ENCODE data around the gene MORC1.
"Not testable (repeated sequence)": the region's sequence is repeated elsewhere in the genome, so short reads cannot be mapped to it uniquely, and the experiment has no call there.

The MORC1 gene

DNA sequence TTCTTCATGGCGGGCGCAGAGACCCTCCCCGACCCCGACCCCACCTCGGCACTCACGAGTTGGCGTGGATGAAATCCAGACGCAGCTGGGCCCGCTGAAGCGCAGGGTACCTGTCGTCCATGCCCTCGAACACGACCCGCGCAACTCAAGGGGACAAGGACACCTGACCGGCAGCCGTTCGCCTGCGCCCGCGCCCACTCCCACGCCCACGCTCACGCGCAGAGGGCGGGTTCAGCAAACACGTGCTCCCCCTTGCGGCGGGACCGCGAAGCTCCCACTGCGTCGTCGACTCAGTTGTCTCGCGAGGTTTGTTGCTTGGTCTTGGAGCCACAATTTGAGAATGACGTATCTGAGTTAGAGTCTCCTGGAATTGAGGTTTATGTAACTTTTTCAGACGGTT is at the start of gene MORC1:
MORC1 (minus strand) TSS at position 196 of the 400 bp plus-strand sequence; CDS start at position 121, 75 bp downstream.
- no peak for DNase-seq (ENCODE audit: low read depth in 2 of 2)

DNA sequence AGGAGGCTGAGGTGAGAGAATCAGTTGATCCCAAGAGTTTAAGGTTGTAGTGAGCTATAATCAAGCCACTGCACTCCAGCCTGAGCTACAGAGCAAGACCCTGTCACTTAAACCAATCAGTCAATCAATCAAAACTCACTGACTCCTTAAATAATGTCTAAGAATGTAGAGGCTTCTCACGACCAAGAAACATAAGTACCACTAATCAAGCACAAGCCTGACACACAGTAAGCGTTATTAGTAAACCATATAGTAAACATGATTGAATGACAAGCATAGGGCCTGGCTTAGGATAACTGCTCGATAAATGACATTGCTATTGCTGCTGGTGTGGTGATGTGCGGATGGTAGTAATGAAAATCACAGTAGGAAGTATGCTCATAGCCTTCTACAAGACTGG is 48.0 kb upstream of the MORC1 start:
- DNase-seq (ENCODE audit: low read depth in 2 of 2), result no peak

DNA sequence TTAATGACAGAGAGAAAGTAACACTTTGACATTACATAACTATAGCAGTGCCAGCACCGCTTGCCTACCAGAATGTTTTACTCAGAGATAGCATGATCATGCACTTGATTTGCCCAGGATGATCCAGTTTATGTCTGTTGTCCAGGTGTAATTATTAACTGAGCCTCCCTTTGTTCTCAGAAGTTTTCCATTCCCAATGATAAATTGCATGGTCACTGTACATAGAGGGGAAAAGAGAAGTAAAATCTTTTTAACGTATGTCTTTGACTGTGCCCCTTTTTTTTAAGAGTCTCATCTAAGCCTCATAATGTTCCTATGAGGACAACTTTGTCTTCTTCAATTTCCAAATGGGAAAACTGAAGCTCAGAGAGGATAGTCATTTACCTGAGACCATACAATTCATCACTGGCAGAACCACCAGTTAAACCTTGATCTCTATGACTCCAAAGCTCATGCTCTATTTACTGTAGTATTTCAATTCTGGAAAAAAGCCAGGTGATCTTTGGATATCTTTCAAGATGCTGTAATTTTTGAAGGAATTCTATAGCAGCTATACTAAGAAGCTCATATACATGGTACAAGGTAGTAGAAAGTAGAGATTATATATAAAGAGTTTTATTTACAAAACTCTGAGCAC is 43.7 kb upstream of the MORC1 start:
- DNase-seq (ENCODE audit: low read depth in 2 of 2), result no peak

DNA sequence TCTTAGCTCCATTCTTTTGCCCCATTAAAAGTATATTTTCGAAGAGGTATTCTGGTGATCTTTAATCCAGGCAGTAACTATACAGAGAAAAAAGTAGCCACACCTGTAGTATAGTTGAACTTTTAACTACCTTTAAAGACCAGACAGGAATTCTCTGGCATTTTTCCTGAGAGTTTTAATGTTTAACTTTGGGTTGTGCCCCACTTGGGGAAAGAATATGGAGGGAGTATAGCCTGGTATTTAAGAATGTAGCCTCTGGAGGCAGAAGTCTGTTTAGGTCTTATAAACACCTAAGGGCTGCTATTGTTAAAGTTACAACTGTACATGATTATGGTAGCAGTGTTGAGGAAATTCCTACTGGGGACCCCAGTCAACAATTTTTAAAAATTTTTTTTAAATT is 37.9 kb upstream of the MORC1 start:
- DNase-seq (ENCODE audit: low read depth in 2 of 2), result no peak

DNA sequence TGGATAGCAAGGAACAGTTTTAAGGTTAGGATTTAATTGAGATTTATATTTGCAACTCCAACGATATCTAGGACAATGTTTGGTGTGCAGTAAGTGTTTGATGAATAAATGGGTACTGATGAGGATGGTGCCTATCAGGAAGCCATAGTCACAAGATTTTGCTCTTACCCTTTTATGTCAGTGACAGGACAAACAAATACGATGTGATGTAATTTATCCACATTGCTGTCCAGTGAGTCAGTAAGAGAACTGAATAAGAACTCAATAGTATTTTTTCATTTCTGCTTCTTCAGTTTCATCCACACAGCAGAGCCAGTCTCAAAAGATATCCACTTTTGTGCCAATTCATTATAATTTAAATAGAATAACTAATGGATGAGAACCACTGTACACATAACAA is 37.0 kb upstream of the MORC1 start:
- DNase-seq (ENCODE audit: low read depth in 2 of 2), result no peak

GRCh38 chr3:109152320-109152719 is 34.4 kb upstream of the MORC1 start:
- DNase-seq (ENCODE audit: low read depth in 2 of 2), result no peak

GRCh38 chr3:109149078-109149477 is 31.1 kb upstream of the MORC1 start:
- DNase-seq (ENCODE audit: low read depth in 2 of 2), result no peak

GRCh38 chr3:109143646-109144045 is 25.7 kb upstream of the MORC1 start:
- no peak for DNase-seq (ENCODE audit: low read depth in 2 of 2)

- no peak for DNase-seq (ENCODE audit: low read depth in 2 of 2)
These were observed 22.4 kb upstream of the MORC1 start for GRCh38 chr3:109140318-109140717.

GRCh38 chr3:109137761-109138160 is 19.8 kb upstream of the MORC1 start:
- DNase-seq (ENCODE audit: low read depth in 2 of 2), result no peak

- no peak for DNase-seq (ENCODE audit: low read depth in 2 of 2)
These were observed 18.6 kb upstream of the MORC1 start, which contains the start of gene C3orf85 for GRCh38 chr3:109136523-109136922. C3orf85 (plus strand) TSS chr3:109136719; CDS start chr3:109136848, 129 bp downstream.

DNA sequence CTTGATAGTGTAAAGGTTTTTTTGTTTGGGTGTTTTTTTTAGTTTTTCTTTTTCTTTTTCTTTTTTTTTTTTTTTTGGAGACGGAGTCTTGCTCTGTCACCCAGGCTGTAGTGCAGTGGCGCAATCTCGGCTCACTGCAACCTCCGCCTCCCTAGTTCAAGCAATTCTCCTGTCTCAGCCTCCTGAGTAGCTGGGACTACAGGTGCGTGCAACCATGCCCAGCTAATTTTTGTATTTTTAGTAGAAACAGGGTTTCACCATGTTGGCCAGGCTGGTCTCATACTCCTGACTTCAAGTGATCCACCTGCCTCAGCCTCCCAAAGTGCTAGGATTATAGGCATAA is 15.5 kb upstream of the MORC1 start:
- DNase-seq (ENCODE audit: low read depth in 2 of 2), result not testable (repeated sequence)

- no peak for DNase-seq (ENCODE audit: low read depth in 2 of 2)
These were observed 15.0 kb upstream of the MORC1 start for GRCh38 chr3:109132801-109133473.

DNA sequence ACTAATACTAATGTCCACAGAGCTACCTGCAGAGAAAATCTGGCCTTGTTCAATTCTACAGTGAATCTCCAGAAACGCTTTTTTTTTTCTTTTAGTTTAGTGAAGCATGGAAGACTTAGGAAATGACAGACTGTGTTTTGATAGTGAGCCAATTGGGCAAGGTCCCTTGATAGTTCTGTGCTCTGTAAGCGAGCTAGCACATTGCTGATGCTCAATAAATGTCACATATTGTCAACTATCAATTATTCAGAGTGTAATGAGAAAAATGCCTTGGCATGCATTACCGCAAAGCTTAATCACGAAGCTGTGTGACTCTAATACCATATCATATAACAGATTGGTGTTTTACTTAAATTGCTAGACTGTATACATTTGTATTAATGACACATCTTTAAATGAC is 13.3 kb upstream of the MORC1 start:
- no peak for DNase-seq (ENCODE audit: low read depth in 2 of 2)

- no peak for DNase-seq (ENCODE audit: low read depth in 2 of 2)
These were observed 9.6 kb upstream of the MORC1 start for GRCh38 chr3:109127553-109127952.

DNA sequence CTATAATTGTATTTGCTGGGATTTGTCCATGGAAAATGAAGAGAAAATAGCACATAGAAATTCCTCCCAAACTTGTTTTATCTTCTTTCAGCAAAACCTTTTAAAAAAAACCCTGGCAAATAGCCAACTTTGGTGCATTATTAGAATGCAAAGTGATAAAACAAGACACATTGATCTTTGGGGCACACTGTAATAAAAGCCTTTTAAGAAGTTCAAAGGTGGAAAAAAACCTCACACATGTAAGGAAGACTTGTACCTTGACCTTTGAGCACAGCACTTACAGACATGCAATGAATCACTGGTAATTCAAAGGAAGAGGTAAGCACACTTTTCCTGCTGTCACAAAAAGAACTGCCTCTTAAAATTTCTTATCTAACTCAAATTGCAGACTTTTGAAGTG is 8.0 kb upstream of the MORC1 start:
- no peak for DNase-seq (ENCODE audit: low read depth in 2 of 2)

DNA sequence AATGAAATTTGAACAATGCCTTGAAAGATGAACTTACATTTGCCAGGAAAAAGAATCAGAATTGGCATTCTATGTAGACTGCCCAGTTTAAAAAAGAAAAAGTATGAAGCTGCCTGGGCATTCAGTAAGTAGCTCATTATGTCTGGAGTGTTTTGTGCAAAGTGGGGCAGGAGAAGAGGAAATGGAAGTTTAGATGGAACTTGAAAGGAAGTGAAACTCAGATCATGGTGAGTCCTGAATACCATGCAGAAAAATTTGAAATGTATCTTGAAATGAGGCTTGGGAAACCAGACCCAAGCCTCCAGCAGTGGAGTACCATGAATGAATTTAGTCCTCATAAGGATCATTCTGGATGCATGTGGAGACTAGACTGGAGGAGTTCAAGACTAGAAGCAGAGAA is 4.8 kb upstream of the MORC1 start:
- DNase-seq (ENCODE audit: low read depth in 2 of 2), result no peak

- no peak for DNase-seq (ENCODE audit: low read depth in 2 of 2)
These were observed 650 bp upstream of the MORC1 start for GRCh38 chr3:109118584-109118983.

GRCh38 chr3:109116031-109116430 is 1.9 kb downstream of the MORC1 start:
- no peak for DNase-seq (ENCODE audit: low read depth in 2 of 2)

- no peak for DNase-seq (ENCODE audit: low read depth in 2 of 2)
These were observed 2.5 kb downstream of the MORC1 start for GRCh38 chr3:109115451-109115850.

GRCh38 chr3:109114746-109115145 is 3.2 kb downstream of the MORC1 start:
- DNase-seq (ENCODE audit: low read depth in 2 of 2), result no peak

DNA sequence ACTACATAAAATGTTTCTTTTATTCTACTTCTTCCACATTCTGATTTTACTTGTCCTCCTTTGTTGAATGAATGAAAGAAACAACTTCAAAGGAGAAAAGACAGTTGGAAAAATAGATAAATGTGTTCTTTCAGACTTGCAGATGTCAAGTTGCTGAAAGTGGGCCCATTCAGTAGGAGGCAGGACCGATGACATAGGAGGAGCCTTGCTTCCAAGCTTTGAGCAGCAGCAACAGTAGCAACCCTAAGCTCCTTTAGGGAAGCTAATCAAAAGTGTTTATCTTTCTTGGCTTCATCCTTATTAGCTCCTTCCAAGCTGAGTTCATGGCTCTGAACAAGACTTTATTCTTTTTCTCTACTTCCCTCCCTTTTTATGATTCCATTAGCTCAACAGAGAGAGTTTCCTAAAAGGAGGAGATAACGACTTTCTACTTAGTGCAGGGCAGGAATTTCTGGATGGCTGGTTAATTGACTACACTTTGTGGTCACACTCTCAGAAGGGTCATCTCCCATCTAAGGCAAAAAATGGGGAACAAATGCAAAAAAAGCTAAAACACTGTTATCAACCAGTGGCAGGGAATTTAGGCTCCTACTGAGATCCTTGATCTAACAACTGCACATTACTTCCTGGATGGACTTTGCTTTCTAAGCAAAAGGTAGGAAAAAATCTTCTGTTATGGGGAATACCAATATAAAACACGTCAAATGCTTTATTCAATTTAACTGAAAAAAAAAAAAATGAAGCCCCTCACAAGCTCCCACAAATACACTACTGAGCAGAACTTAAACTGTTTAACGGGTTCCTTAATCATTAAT is 4.8 kb downstream of the MORC1 start:
- no peak for DNase-seq (ENCODE audit: low read depth in 2 of 2)

GRCh38 chr3:109109574-109109973 is 8.4 kb downstream of the MORC1 start:
- DNase-seq (ENCODE audit: low read depth in 2 of 2), result no peak

Data from stimulated activated CD4-positive, alpha-beta T cell treated with anti-CD3 and anti-CD28 coated beads, Interleukin-1b, Interleukin-23, amount 100 ng/mL, for 4 hours (primary cell).